ENCODE data around the gene PARD6A. TPM values are rescaled to one million over a fixed set of nuclear protein-coding genes. Genes with fewer than 3 reads are reported as not detected.

PARD6A gene, protein sequence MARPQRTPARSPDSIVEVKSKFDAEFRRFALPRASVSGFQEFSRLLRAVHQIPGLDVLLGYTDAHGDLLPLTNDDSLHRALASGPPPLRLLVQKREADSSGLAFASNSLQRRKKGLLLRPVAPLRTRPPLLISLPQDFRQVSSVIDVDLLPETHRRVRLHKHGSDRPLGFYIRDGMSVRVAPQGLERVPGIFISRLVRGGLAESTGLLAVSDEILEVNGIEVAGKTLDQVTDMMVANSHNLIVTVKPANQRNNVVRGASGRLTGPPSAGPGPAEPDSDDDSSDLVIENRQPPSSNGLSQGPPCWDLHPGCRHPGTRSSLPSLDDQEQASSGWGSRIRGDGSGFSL
- polyA plus RNA-seq (2013, experiment 1 of 4) = 4.6 TPM
- polyA plus RNA-seq (2013, experiment 2 of 4) = 5.0 TPM
- polyA plus RNA-seq (2013, experiment 3 of 4) = 4.7 TPM
- 5.8 TPM for polyA plus RNA-seq (2013, experiment 4 of 4)

DNA sequence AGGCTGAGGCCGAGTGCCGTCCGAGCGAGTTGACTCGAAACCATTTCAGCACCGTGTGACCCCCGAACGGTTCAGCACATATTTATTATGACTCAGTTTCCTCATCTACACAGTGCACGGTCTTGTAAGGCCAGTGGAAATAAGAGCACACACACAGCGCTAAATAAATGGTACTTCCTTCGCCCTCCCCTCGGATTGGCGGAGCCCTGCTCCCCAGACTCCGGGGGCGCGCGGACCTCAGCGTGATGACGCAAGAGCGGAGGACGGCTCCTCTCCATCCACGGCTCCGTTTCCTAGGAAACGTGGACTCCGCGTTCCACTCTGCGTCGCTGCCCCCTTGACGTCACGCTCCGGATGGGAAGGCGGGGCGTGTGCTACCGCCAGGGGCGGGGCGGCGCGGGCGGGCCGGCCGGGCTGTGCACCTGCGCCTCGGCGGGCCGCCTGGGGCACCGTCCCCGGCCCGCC is at the start of gene PARD6A:
PARD6A (plus strand) TSS at position 397 of the 465 bp plus-strand sequence. CDS start 79 bp downstream, outside the sequence.
- Histone ChIP-seq H3K4me3 (ENCODE audit: insufficient read depth, low read depth, low read length) (peak within 1 kb of the TSS; percentile 90), H3K4me1 (ENCODE audit: control insufficient read depth, insufficient read depth, low read length) (peaks cover 19% of the 10 kb centered on the region), H3K27me3 (ENCODE audit: control insufficient read depth, insufficient read depth, low read length, poor library complexity, severe bottlenecking) (peaks cover 6% of the 10 kb centered on the region), H3K9me3 (ENCODE audit: control insufficient read depth, low read length) (no peaks in the 10 kb centered on the region), H3K36me3 (ENCODE audit: control insufficient read depth, insufficient read depth, low read length) (no peaks in the 10 kb centered on the region), H3K27ac (ENCODE audit: insufficient read depth, low read depth, low read length, poor library complexity, severe bottlenecking) (peak within 1 kb of the TSS; percentile 86)
- WGBS, 2 experiments = 0% methylated on average over 48 of the region's 48 CpGs

DNA sequence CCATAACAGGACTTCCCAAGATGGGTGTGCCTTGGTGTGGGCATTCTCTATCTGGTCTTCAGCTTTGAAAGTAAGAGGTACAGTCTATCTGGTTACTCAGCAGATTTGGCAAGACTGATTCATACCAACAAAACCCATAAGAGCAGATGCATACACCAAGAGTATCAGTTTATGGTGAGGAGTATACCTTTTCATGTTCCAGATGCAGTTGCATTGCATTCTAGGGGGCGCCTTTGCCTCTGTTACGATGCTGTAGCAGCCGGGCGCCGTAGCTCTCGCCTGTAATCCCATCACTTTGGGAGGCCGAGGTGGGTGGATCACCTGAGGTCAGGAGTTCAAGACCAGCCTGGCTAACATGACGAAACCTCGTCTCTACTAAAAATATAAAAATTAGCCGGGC is 47.0 kb upstream of the PARD6A start:
- H3K9me3 ChIP-seq (ENCODE audit: control insufficient read depth, low read length) = no peaks in the 10 kb centered on the region
- H3K36me3 ChIP-seq (ENCODE audit: control insufficient read depth, insufficient read depth, low read length) = peaks cover 36% of the 10 kb centered on the region
- no peaks in the 10 kb centered on the region for H3K27me3 ChIP-seq (ENCODE audit: control insufficient read depth, insufficient read depth, low read length, poor library complexity, severe bottlenecking)
- no peaks in the 10 kb centered on the region for H3K4me1 ChIP-seq (ENCODE audit: control insufficient read depth, insufficient read depth, low read length)
- H3K4me3 ChIP-seq (ENCODE audit: insufficient read depth, low read depth, low read length) = no peak overlapping the region
- no peak overlapping the region for H3K27ac ChIP-seq (ENCODE audit: insufficient read depth, low read depth, low read length, poor library complexity, severe bottlenecking)
- 88 to 89% methylated on average over 10 of the region's 10 CpGs for WGBS, 2 experiments

DNA sequence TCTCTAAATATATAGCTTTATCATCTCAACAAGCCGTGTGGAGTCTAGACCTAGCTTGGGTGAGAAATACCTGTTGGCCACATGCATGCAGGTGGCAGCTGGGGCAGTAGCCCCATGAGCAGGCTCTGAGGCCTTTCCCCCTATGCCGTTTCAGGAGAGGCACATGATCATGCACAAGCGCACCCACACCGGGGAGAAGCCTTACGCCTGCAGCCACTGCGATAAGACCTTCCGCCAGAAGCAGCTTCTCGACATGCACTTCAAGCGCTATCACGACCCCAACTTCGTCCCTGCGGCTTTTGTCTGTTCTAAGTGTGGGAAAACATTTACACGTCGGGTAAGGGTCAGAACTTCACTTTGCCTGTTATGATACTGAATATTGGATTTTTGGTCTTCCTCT is 32.5 kb upstream of the PARD6A start:
- Histone ChIP-seq H3K27me3 (ENCODE audit: control insufficient read depth, insufficient read depth, low read length, poor library complexity, severe bottlenecking) (no peaks in the 10 kb centered on the region), H3K9me3 (ENCODE audit: control insufficient read depth, low read length) (no peaks in the 10 kb centered on the region), H3K36me3 (ENCODE audit: control insufficient read depth, insufficient read depth, low read length) (peaks cover 50% of the 10 kb centered on the region), H3K4me3 (ENCODE audit: insufficient read depth, low read depth, low read length) (no peak overlapping the region), H3K27ac (ENCODE audit: insufficient read depth, low read depth, low read length, poor library complexity, severe bottlenecking) (no peak overlapping the region), H3K4me1 (ENCODE audit: control insufficient read depth, insufficient read depth, low read length) (no peaks in the 10 kb centered on the region)
- WGBS, 2 experiments = 97% methylated on average over 14 of the region's 14 CpGs

DNA sequence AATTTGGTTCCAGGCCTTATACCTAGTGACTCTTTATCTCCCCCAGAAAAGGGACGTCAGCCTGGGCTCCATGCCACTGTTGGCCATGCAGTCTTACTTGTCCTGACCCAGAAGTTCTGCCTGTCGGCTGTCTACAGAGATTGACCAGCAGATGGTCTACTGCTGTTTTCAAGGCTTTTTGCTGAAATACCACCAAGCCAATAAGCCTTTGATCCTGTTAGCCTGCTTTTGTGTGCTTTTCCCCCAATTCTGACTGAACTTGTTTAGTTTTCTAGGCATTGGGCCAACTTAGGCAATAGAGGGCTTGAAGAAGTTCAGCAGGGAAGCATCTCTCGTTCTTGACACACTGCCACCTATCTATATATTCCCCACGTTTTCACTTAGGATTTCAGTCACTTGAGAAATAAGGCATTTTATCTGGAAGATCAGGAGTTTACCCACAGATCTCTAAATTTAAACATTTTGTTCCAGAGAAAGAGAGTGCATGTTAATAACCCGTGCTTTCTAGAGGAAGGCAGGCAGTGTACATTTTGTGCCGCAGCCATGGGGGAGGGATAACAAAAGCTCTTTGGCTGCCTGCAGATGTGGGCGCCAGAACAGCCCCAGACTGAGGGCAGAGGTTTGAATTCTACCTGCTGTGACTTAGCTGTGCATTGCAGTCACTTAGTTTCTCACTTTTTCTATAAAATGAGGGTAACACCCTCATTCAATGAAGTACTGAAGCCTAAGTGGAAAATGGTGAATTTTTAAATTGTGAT is 28.2 kb upstream of the PARD6A start:
- Histone ChIP-seq H3K9me3 (ENCODE audit: control insufficient read depth, low read length) (no peaks in the 10 kb centered on the region), H3K4me3 (ENCODE audit: insufficient read depth, low read depth, low read length) (no peak overlapping the region), H3K4me1 (ENCODE audit: control insufficient read depth, insufficient read depth, low read length) (no peaks in the 10 kb centered on the region), H3K27me3 (ENCODE audit: control insufficient read depth, insufficient read depth, low read length, poor library complexity, severe bottlenecking) (no peaks in the 10 kb centered on the region), H3K36me3 (ENCODE audit: control insufficient read depth, insufficient read depth, low read length) (peaks cover 52% of the 10 kb centered on the region), H3K27ac (ENCODE audit: insufficient read depth, low read depth, low read length, poor library complexity, severe bottlenecking) (no peak overlapping the region)
- 92 to 95% methylated on average over 7 of the region's 7 CpGs for WGBS, 2 experiments

DNA sequence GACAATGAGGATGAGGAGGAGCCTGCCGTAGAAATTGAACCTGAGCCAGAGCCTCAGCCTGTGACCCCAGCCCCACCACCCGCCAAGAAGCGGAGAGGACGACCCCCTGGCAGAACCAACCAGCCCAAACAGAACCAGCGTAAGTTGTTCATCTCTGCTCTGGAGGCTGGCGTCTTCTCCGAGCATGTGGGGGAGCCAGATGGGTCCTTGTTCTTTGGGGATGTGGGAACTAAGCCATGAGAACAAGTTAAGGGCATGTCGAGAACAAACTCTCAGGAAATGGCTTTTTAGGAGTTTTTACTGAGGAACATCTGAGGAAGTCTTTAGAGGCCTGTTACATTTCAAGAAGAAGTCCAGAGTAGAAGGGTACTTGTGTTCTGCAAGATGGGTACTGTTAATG is 24.0 kb upstream of the PARD6A start:
- Histone ChIP-seq H3K4me1 (ENCODE audit: control insufficient read depth, insufficient read depth, low read length) (no peaks in the 10 kb centered on the region), H3K9me3 (ENCODE audit: control insufficient read depth, low read length) (no peaks in the 10 kb centered on the region), H3K36me3 (ENCODE audit: control insufficient read depth, insufficient read depth, low read length) (peaks cover 45% of the 10 kb centered on the region), H3K27ac (ENCODE audit: insufficient read depth, low read depth, low read length, poor library complexity, severe bottlenecking) (no peak overlapping the region), H3K27me3 (ENCODE audit: control insufficient read depth, insufficient read depth, low read length, poor library complexity, severe bottlenecking) (no peaks in the 10 kb centered on the region), H3K4me3 (ENCODE audit: insufficient read depth, low read depth, low read length) (no peak overlapping the region)
- 96 to 97% methylated on average over 8 of the region's 8 CpGs for WGBS, 2 experiments

DNA sequence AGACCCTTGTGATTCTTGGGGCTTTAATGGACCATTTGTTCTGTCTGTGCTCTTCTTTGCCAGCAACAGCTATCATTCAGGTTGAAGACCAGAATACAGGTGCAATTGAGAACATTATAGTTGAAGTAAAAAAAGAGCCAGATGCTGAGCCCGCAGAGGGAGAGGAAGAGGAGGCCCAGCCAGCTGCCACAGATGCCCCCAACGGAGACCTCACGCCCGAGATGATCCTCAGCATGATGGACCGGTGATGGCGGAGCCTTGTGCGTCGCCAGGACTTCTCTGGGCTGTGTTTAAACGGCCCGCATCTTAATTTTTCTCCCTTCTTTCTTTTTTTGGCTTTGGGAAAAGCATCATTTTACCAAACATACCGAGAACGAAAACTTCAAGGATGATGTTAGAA is 23.1 kb upstream of the PARD6A start:
- no peaks in the 10 kb centered on the region for H3K4me1 ChIP-seq (ENCODE audit: control insufficient read depth, insufficient read depth, low read length)
- peaks cover 39% of the 10 kb centered on the region for H3K36me3 ChIP-seq (ENCODE audit: control insufficient read depth, insufficient read depth, low read length)
- H3K4me3 ChIP-seq (ENCODE audit: insufficient read depth, low read depth, low read length) = no peak overlapping the region
- H3K27me3 ChIP-seq (ENCODE audit: control insufficient read depth, insufficient read depth, low read length, poor library complexity, severe bottlenecking) = no peaks in the 10 kb centered on the region
- H3K9me3 ChIP-seq (ENCODE audit: control insufficient read depth, low read length) = no peaks in the 10 kb centered on the region
- H3K27ac ChIP-seq (ENCODE audit: insufficient read depth, low read depth, low read length, poor library complexity, severe bottlenecking) = no peak overlapping the region
- 94 to 98% methylated on average over 12 of the region's 12 CpGs for WGBS, 2 experiments

DNA sequence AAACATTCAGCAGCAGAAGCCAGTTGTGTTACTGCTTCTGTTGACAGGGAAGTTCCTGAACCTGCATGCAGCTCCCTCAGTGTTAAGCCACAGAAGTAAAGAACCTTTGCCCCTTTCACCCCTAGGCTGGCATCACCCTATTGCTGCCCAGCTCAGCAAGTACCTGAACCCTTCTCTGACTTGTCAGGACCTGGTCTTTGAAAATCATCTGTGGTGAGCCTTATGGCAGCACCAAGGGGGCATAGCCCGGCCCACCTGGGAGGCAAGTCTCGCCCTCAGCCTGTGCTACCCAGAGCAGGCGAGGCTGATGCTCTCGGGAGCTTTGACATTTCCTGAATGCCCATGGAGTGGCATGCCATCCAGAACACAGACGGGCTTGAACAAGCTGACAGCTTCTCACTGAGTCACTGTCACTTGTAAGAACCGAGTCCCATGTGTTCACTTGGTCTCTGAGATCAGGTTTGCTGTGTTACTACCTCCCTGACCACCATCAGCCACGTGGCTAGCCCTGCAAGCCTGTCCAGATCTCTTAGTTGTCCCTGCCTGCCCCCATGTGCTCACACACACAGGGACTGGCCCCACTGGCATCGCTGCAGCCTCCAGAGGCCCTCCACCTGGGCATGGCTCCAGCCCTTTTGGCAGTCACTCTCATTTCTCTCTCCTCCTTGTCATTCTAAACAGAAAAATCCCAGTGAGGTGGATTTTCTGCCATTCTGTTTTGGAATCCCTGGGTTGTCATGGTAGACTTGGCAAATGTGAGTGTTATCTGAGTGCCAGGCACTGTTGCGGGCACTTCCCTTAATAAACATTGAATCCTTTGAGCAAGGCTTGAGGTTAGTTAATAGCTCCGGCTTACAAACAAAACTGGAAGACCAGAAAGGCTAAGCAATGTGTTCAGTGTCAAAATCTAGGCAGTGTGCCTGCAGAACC is 18.7 kb upstream of the PARD6A start:
- Histone ChIP-seq H3K36me3 (ENCODE audit: control insufficient read depth, insufficient read depth, low read length) (peaks cover 18% of the 10 kb centered on the region), H3K4me3 (ENCODE audit: insufficient read depth, low read depth, low read length) (no peak overlapping the region), H3K27me3 (ENCODE audit: control insufficient read depth, insufficient read depth, low read length, poor library complexity, severe bottlenecking) (peaks cover 21% of the 10 kb centered on the region), H3K27ac (ENCODE audit: insufficient read depth, low read depth, low read length, poor library complexity, severe bottlenecking) (no peak overlapping the region), H3K4me1 (ENCODE audit: control insufficient read depth, insufficient read depth, low read length) (no peaks in the 10 kb centered on the region), H3K9me3 (ENCODE audit: control insufficient read depth, low read length) (no peaks in the 10 kb centered on the region)
- WGBS, 2 experiments = 84 to 85% methylated on average over 10 of the region's 10 CpGs

DNA sequence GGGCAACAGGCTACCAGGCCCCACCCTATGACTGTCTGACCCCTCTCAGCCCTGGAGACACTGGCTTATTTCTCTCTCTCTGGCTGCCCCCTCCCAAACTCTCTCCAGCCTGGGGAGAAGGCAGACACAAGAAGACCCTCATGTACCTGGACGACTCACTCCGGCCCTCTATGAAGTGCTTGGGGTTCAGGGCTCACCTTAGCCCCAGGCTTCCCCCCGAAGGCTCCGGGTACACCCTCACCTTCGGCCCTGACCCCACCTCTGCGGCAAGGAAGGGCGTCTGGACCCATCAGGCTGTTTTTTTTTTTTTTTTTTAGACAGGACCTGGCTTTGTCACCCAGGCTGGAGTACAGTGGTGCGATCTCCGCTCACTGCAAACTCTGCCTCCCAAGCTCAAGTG is 16.7 kb upstream of the PARD6A start:
- Histone ChIP-seq H3K4me1 (ENCODE audit: control insufficient read depth, insufficient read depth, low read length) (no peaks in the 10 kb centered on the region), H3K36me3 (ENCODE audit: control insufficient read depth, insufficient read depth, low read length) (peaks cover 2% of the 10 kb centered on the region), H3K4me3 (ENCODE audit: insufficient read depth, low read depth, low read length) (no peak overlapping the region), H3K27ac (ENCODE audit: insufficient read depth, low read depth, low read length, poor library complexity, severe bottlenecking) (no peak overlapping the region), H3K27me3 (ENCODE audit: control insufficient read depth, insufficient read depth, low read length, poor library complexity, severe bottlenecking) (peaks cover 21% of the 10 kb centered on the region), H3K9me3 (ENCODE audit: control insufficient read depth, low read length) (no peaks in the 10 kb centered on the region)
- 89 to 95% methylated on average over 9 of the region's 9 CpGs for WGBS, 2 experiments

DNA sequence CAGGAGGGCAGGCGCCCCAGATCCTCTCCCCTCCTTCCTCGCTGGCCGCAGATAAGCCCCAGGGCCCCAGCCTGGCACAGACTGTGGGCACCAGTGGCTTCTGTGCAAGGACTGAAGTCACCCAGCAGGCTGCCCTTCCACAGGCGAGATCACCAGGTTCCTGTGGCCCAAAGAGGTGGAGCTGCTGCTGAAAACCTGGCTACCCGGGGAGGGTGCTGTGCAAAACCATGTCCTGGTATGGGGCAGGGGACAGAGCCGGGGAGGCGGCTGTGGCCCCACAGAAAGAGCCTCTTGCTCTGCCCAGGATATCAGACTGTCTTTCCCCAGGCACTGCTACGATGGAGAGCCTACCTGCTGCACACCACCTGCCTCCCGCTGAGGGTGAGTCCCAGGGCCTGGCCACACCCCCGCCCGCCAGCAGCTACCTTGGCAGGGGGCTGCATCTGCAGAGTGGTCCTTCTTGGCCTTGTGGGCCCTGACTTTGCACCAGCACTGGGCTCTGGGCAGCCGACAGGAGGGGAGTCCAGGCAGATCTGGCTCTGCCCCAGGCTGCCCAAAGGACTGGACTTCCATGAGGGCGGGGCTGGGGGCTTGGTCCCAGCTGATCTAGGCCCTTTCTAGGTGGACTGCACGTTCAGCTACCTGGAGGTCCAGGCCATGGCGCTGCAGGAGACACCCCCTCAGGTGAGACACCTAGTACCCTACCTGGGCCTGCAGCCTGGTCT is 15.2 kb upstream of the PARD6A start:
- H3K4me3 ChIP-seq (ENCODE audit: insufficient read depth, low read depth, low read length) = peak overlapping the region; percentile 33
- peaks cover 21% of the 10 kb centered on the region for H3K27me3 ChIP-seq (ENCODE audit: control insufficient read depth, insufficient read depth, low read length, poor library complexity, severe bottlenecking)
- WGBS, 2 experiments = 85 to 87% methylated on average over 15 of the region's 15 CpGs

More for the DNA sequence above, 15.2 kb upstream of the PARD6A start:
- H3K27ac ChIP-seq (ENCODE audit: insufficient read depth, low read depth, low read length, poor library complexity, severe bottlenecking) = no peak overlapping the region
- H3K9me3 ChIP-seq (ENCODE audit: control insufficient read depth, low read length) = no peaks in the 10 kb centered on the region
- H3K4me1 ChIP-seq (ENCODE audit: control insufficient read depth, insufficient read depth, low read length) = no peaks in the 10 kb centered on the region
- no peaks in the 10 kb centered on the region for H3K36me3 ChIP-seq (ENCODE audit: control insufficient read depth, insufficient read depth, low read length)
